NCI-H2227 treated with DMSO at 0.1 percent for 48 hours (cell line): ENCODE measurements around the gene PLCB1.
A peak's percentile ranks its signal among the peaks of the same experiment; 100 is the strongest.

Experiments
- DNase-seq: peaks from one replicate; lab custom pipeline; 2025; lab: John Stamatoyannopoulos, UW

PLCB1 gene

GRCh38 chr20:8507231-8507630 is 375.2 kb downstream of the PLCB1 start:
- no peak for DNase-seq

GRCh38 chr20:8509809-8510208 is 377.7 kb downstream of the PLCB1 start:
- no peak for DNase-seq

GRCh38 chr20:8510808-8511207 is 378.7 kb downstream of the PLCB1 start:
- DNase-seq, result no peak

GRCh38 chr20:8512003-8512402 is 379.9 kb downstream of the PLCB1 start:
- no peak for DNase-seq

- no peak for DNase-seq
These were observed 383.9 kb downstream of the PLCB1 start for GRCh38 chr20:8515810-8516435.

GRCh38 chr20:8518878-8519277 is 386.8 kb downstream of the PLCB1 start:
- peak; percentile 10 for DNase-seq

- no peak for DNase-seq
These were observed 387.8 kb downstream of the PLCB1 start for GRCh38 chr20:8519887-8520286.

- DNase-seq, result no peak
These were observed 390.1 kb downstream of the PLCB1 start for GRCh38 chr20:8522168-8522567.

- DNase-seq, result no peak
These were observed 391.6 kb downstream of the PLCB1 start for GRCh38 chr20:8523684-8524083.

- DNase-seq, result no peak
These were observed 392.3 kb downstream of the PLCB1 start for GRCh38 chr20:8524101-8525016.

GRCh38 chr20:8525017-8525343 is 392.9 kb downstream of the PLCB1 start:
- no peak for DNase-seq

GRCh38 chr20:8526610-8527009 is 394.5 kb downstream of the PLCB1 start:
- no peak for DNase-seq

GRCh38 chr20:8527998-8528723 is 396.1 kb downstream of the PLCB1 start:
- no peak for DNase-seq

GRCh38 chr20:8530022-8530421 is 398.0 kb downstream of the PLCB1 start:
- no peak for DNase-seq

- no peak for DNase-seq
These were observed 400.1 kb downstream of the PLCB1 start for GRCh38 chr20:8532169-8532568.

- peak; percentile 13 for DNase-seq
These were observed 402.5 kb downstream of the PLCB1 start for GRCh38 chr20:8534368-8535160.

- DNase-seq, result peak; percentile 9
These were observed 403.6 kb downstream of the PLCB1 start for GRCh38 chr20:8535403-8536261.

GRCh38 chr20:8536262-8536618 is 404.2 kb downstream of the PLCB1 start:
- DNase-seq, result no peak

GRCh38 chr20:8540466-8540865 is 408.4 kb downstream of the PLCB1 start:
- DNase-seq, result peak; percentile 21

- no peak for DNase-seq
These were observed 410.0 kb downstream of the PLCB1 start for GRCh38 chr20:8542110-8542486.

- no peak for DNase-seq
These were observed 413.1 kb downstream of the PLCB1 start for GRCh38 chr20:8545212-8545611.
